ENCODE data around the gene PRRC2B. TPM values are rescaled to one million over a fixed set of nuclear protein-coding genes. Genes with fewer than 3 reads are reported as not detected.

Gene PRRC2B
- total and polyA plus RNA-seq, 2 experiments from 2014 or later = 45.0 to 193 TPM

GRCh38 chr9:131349522-131349880, 44.4 kb upstream of the PRRC2B start (continued):
- TF ChIP-seq ZNF462 (CRISPR knock-in tag; IDR thresholded peaks at IDR 0.05) = no peak
- TF ChIP-seq STAT1 (IDR thresholded peaks at IDR 0.05; ENCODE audit: unreplicated experiment) = no peak
- TF ChIP-seq POLR2AphosphoS5 (IDR thresholded peaks at IDR 0.05; ENCODE audit: low read depth) = no peak
- no peak for TF ChIP-seq ZNF114 (CRISPR knock-in tag; IDR thresholded peaks at IDR 0.05)
- no peak for TF ChIP-seq REST (IDR thresholded peaks at IDR 0.05; ENCODE audit: unreplicated experiment)
- no peak for TF ChIP-seq EZH2 (IDR thresholded peaks at IDR 0.05; ENCODE audit: low read depth, unreplicated experiment)
- no peak for TF ChIP-seq NANOG (IDR thresholded peaks at IDR 0.05; ENCODE audit: borderline replicate concordance)
- TF ChIP-seq EZH2phosphoT487 (IDR thresholded peaks at IDR 0.05; ENCODE audit: unreplicated experiment) = no peak
- TF ChIP-seq JUNB (IDR thresholded peaks at IDR 0.05; ENCODE audit: unreplicated experiment) = no peak
- TF ChIP-seq ZNF331 (CRISPR knock-in tag; IDR thresholded peaks at IDR 0.05; ENCODE audit: low read depth) = no peak
